ENCODE data around the gene FYCO1.

GRCh38 chr3:46030626-46031025 lies 35.0 kb upstream of the FYCO1 start:
- TF ChIP-seq REST (IDR thresholded peaks at IDR 0.05; ENCODE audit: insufficient replicate concordance, low read depth) (no peak), POLR2AphosphoS5 (IDR thresholded peaks at IDR 0.05; ENCODE audit: low read depth) (no peak)
- TF ChIP-seq, protein P1, sequence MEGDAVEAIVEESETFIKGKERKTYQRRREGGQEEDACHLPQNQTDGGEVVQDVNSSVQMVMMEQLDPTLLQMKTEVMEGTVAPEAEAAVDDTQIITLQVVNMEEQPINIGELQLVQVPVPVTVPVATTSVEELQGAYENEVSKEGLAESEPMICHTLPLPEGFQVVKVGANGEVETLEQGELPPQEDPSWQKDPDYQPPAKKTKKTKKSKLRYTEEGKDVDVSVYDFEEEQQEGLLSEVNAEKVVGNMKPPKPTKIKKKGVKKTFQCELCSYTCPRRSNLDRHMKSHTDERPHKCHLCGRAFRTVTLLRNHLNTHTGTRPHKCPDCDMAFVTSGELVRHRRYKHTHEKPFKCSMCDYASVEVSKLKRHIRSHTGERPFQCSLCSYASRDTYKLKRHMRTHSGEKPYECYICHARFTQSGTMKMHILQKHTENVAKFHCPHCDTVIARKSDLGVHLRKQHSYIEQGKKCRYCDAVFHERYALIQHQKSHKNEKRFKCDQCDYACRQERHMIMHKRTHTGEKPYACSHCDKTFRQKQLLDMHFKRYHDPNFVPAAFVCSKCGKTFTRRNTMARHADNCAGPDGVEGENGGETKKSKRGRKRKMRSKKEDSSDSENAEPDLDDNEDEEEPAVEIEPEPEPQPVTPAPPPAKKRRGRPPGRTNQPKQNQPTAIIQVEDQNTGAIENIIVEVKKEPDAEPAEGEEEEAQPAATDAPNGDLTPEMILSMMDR (IDR thresholded peaks at IDR 0.05; ENCODE audit: insufficient read depth, low read length): no peak

Measured in HL-60 (cell line).